ENCODE data around the gene KIF9. TPM values are rescaled to one million over a fixed set of nuclear protein-coding genes. Genes with fewer than 3 reads are reported as not detected.
"Not testable (repeated sequence)": the region's sequence is repeated elsewhere in the genome, so short reads cannot be mapped to it uniquely, and the experiment has no call there.

Gene KIF9
- total and polyA plus RNA-seq, 5 donors from 2014 or later, result 3.7 to 5.4 (median 4.1) TPM

GRCh38 chr3:47186285-47186684, 96.3 kb downstream of the KIF9 start:
- Histone ChIP-seq H3K27me3 (ENCODE audit: control insufficient read depth, insufficient read depth, low read length) (no peaks in the 10 kb centered on the region), H3K4me1 (ENCODE audit: control insufficient read depth, insufficient read depth, low read length, poor library complexity, severe bottlenecking) (no peaks in the 10 kb centered on the region), H3K36me3 (ENCODE audit: control insufficient read depth, insufficient read depth, low read length) (no peaks in the 10 kb centered on the region), H3K4me3 (ENCODE audit: low read depth, low read length) (no peak overlapping the region), H3K9me3 (ENCODE audit: control insufficient read depth in 2 of 2, low read length in 2 of 2) (no peaks in the 10 kb centered on the region), H3K27ac (ENCODE audit: insufficient read depth, low read length, poor library complexity, severe bottlenecking) (no peak overlapping the region)
- Mint-ChIP-seq H3K9me3 (no peaks in the 10 kb centered on the region), H3K4me1 (no peaks in the 10 kb centered on the region), H3K4me3 (no peak overlapping the region), H3K36me3 (peaks cover 2% of the 10 kb centered on the region), H3K27me3 (no peaks in the 10 kb centered on the region), H3K27ac (no peak overlapping the region)
- no peak for ATAC-seq (ENCODE audit: low read depth in 2 of 2)
- DNase-seq, result no peak

- not testable (repeated sequence) for H3K9me3 Mint-ChIP-seq; H3K27me3 ChIP-seq (ENCODE audit: control insufficient read depth, insufficient read depth, low read length); DNase-seq; H3K27ac Mint-ChIP-seq; H3K4me1 ChIP-seq (ENCODE audit: control insufficient read depth, insufficient read depth, low read length, poor library complexity, severe bottlenecking); H3K27me3 Mint-ChIP-seq; H3K4me1 Mint-ChIP-seq; H3K4me3 ChIP-seq (ENCODE audit: low read depth, low read length); H3K36me3 ChIP-seq (ENCODE audit: control insufficient read depth, insufficient read depth, low read length); ATAC-seq (ENCODE audit: low read depth in 2 of 2); H3K4me3 Mint-ChIP-seq; H3K9me3 ChIP-seq (ENCODE audit: control insufficient read depth in 2 of 2, low read length in 2 of 2); H3K27ac ChIP-seq (ENCODE audit: insufficient read depth, low read length, poor library complexity, severe bottlenecking); H3K36me3 Mint-ChIP-seq
Measured at GRCh38 chr3:47181685-47182084, 100.9 kb downstream of the KIF9 start.

GRCh38 chr3:47180011-47180410, 102.6 kb downstream of the KIF9 start:
- H3K27me3 ChIP-seq (ENCODE audit: control insufficient read depth, insufficient read depth, low read length); ATAC-seq (ENCODE audit: low read depth in 2 of 2); H3K4me1 Mint-ChIP-seq; H3K36me3 ChIP-seq (ENCODE audit: control insufficient read depth, insufficient read depth, low read length); H3K9me3 Mint-ChIP-seq; H3K9me3 ChIP-seq (ENCODE audit: control insufficient read depth in 2 of 2, low read length in 2 of 2); H3K36me3 Mint-ChIP-seq; H3K4me1 ChIP-seq (ENCODE audit: control insufficient read depth, insufficient read depth, low read length, poor library complexity, severe bottlenecking); H3K27ac ChIP-seq (ENCODE audit: insufficient read depth, low read length, poor library complexity, severe bottlenecking); H3K27ac Mint-ChIP-seq; DNase-seq; H3K4me3 ChIP-seq (ENCODE audit: low read depth, low read length); H3K4me3 Mint-ChIP-seq; H3K27me3 Mint-ChIP-seq: not testable (repeated sequence)

Other genes with a start within 250 kb of the KIF9 start
- 93.7 TPM for gene SETD2, start 118.7 kb downstream of the KIF9 start, total RNA-seq
- 10 to 100 TPM; 10.4 to 12.3 (median 11.1) TPM for gene SETD2, start 118.7 kb downstream of the KIF9 start, polyA plus RNA-seq
- gene KLHL18, start 145 bp upstream of the KIF9 start, total RNA-seq, result 48.9 TPM
- 10 to 100 TPM; 11.0 to 16.0 (median 14.7) TPM for gene KLHL18, start 145 bp upstream of the KIF9 start, polyA plus RNA-seq
- 54.2 TPM for gene PTPN23, start 98.2 kb upstream of the KIF9 start, total RNA-seq
- 1 to 10 TPM; 1.0 to 4.3 (median 2.2) TPM for gene PTPN23, start 98.2 kb upstream of the KIF9 start, polyA plus RNA-seq
- 92.4 TPM for gene SCAP, start 193.1 kb upstream of the KIF9 start, total RNA-seq
- 10 to 100 TPM; 43.2 to 47.9 (median 45.8) TPM for gene SCAP, start 193.1 kb upstream of the KIF9 start, polyA plus RNA-seq
- gene ELP6, start 230.9 kb upstream of the KIF9 start, total RNA-seq, result 18.4 TPM
- 10 to 100 TPM; 33.2 to 54.1 (median 45.2) TPM for gene ELP6, start 230.9 kb upstream of the KIF9 start, polyA plus RNA-seq